A673 (cell line): Measurements from ENCODE around the gene CDKAL1. TPM values are rescaled to one million over a fixed set of nuclear protein-coding genes. Genes with fewer than 3 reads are reported as not detected.
"Not testable (repeated sequence)": the region's sequence is repeated elsewhere in the genome, so short reads cannot be mapped to it uniquely, and the experiment has no call there.

ENCODE experiments used
- BruUV-seq: library from RNA; stranded (reverse); fragments of 400-500 nt; replicated peaks from 2 replicates; lab custom pipeline; 2021; lab: Mats Ljungman, UMichigan
- CTCF ChIA-PET: fragments of 300-600 bp; sonication (Branson Sonifier 250); formaldehyde crosslinking; loops from one replicate; lab custom pipeline; 2022; ENCODE audit warnings: antibody characterized with exemption; lab: Charles Lee
- POLR2A ChIA-PET: fragments of 300-600 bp; sonication (Branson Sonifier 250); formaldehyde crosslinking; loops from one replicate; lab custom pipeline; 2022; ENCODE audit warnings: antibody characterized with exemption; ENCODE audit not compliant: low non-redundant PET; lab: Charles Lee
- DNase-seq: peaks from one replicate; pipeline ENCODE4 v3.0.0-alpha.2; 2015; ENCODE audit warnings: low spot score
- H3K27ac ChIP-seq: fragments of 200-600 bp; sonication (generic); 2 replicates; pipeline ENCODE4 v1.5.1; 2016; ENCODE audit warnings: mixed run types, low read depth, mild to moderate bottlenecking, mixed read lengths, antibody characterized with exemption, low read length; ENCODE audit not compliant: poor library complexity, severe bottlenecking
- H3K27me3 ChIP-seq: fragments of 200-600 bp; sonication (generic); replicated peaks from 2 replicates; pipeline ENCODE4 v1.6.1; 2017; ENCODE audit warnings: mixed run types, low read depth, mild to moderate bottlenecking, mixed read lengths, antibody characterized with exemption, low read length; ENCODE audit not compliant: insufficient read depth, poor library complexity
- H3K36me3 ChIP-seq: fragments of 200-600 bp; sonication (generic); 2 replicates; pipeline ENCODE4 v1.6.1; 2016; ENCODE audit warnings: mixed run types, mild to moderate bottlenecking, mixed read lengths, antibody characterized with exemption, low read length; ENCODE audit not compliant: insufficient read depth, poor library complexity, severe bottlenecking
- H3K4me1 ChIP-seq: fragments of 200-600 bp; sonication (generic); 2 replicates; pipeline ENCODE4 v1.6.1; 2017; ENCODE audit warnings: mixed run types, mild to moderate bottlenecking, mixed read lengths, antibody characterized with exemption, low read length; ENCODE audit not compliant: insufficient read depth, poor library complexity, severe bottlenecking
- H3K4me3 ChIP-seq: fragments of 200-600 bp; sonication (generic); 2 replicates; pipeline ENCODE4 v1.5.1; 2016; ENCODE audit warnings: low read depth, mixed run types, mild to moderate bottlenecking, mixed read lengths, low read length; ENCODE audit not compliant: poor library complexity, severe bottlenecking
- H3K9me3 ChIP-seq: fragments of 200-600 bp; sonication (generic); 2 replicates; pipeline ENCODE4 v1.6.1; 2016; ENCODE audit warnings: mixed run types, low read depth, mild to moderate bottlenecking, mixed read lengths, antibody characterized with exemption, low read length; ENCODE audit not compliant: poor library complexity, severe bottlenecking
- EZH2 ChIP-seq: fragments of 200-600 bp; sonication (generic); IDR thresholded peaks from 2 replicates; pipeline ENCODE4 v1.6.1; 2017; ENCODE audit warnings: borderline replicate concordance, low read depth, mild to moderate bottlenecking, mixed read lengths, antibody characterized with exemption, low read length; ENCODE audit not compliant: poor library complexity, severe bottlenecking
- intact Hi-C: fragments of 100-400 bp; cut with micrococcal nuclease; formaldehyde crosslinking; loops from one replicate; pipeline ENCODE4 v1.10.0; 2022; ENCODE audit not compliant: unreplicated experiment
- total RNA-seq: library from RNA; stranded (reverse); gene quantifications from 2 replicates; pipeline ENCODE4 v1.2.3, GENCODE V29; 2021
- TF ChIP-seq, protein P1 (sequence below): fragments of 300-800, 200-600 bp; sonication (generic); conservative IDR thresholded peaks from 2 replicates; pipeline ENCODE4 v1.5.1; 2017; ENCODE audit warnings: low read depth, mild to moderate bottlenecking, antibody characterized with exemption, low read length, moderate library complexity, mixed read lengths

Gene CDKAL1
- total RNA-seq, 1 experiment from 2014 or later, result 35.5 TPM

GRCh38 chr6:21049572-21049971, 515.3 kb downstream of the CDKAL1 start:
- H3K9me3 ChIP-seq, result no peaks in the 10 kb centered on the region
- no peaks in the 10 kb centered on the region for H3K36me3 ChIP-seq
- no TSS peak for BruUV-seq
- ChIA-PET CTCF (no interaction called here), POLR2A (no interaction called here)
- H3K27me3 ChIP-seq, result no peaks in the 10 kb centered on the region
- intact Hi-C loops, result no loop called here
- no peak overlapping the region for H3K4me3 ChIP-seq
- peaks cover 12% of the 10 kb centered on the region for H3K4me1 ChIP-seq
- H3K27ac ChIP-seq, result no peak overlapping the region
- DNase-seq, result no peak
- TF ChIP-seq EZH2, result no peak

DNA sequence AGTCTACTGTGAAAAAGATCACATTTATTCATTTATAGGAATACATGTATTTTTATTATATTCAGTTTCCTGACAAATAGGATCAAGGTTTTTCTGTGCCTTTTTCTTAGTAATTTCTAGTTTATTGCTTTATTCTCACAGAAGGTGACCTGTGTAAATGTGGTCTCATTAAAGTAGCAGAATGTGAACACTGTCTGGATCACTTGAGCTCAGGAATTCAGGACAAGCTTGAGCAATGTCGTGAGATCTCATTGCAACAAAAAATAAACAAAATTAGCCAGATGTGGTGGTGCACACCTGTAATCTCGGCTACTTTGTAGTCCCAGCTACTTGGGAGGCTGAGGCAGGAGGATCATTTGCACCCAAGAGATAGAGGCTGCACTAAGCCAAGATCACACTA, 516.7 kb downstream of the CDKAL1 start:
- Histone ChIP-seq H3K9me3 (no peaks in the 10 kb centered on the region), H3K27ac (no peak overlapping the region), H3K4me3 (no peak overlapping the region), H3K27me3 (no peaks in the 10 kb centered on the region), H3K4me1 (peaks cover 12% of the 10 kb centered on the region), H3K36me3 (no peaks in the 10 kb centered on the region)
- ChIA-PET CTCF (no interaction called here), POLR2A (no interaction called here)
- TF ChIP-seq, protein P1, sequence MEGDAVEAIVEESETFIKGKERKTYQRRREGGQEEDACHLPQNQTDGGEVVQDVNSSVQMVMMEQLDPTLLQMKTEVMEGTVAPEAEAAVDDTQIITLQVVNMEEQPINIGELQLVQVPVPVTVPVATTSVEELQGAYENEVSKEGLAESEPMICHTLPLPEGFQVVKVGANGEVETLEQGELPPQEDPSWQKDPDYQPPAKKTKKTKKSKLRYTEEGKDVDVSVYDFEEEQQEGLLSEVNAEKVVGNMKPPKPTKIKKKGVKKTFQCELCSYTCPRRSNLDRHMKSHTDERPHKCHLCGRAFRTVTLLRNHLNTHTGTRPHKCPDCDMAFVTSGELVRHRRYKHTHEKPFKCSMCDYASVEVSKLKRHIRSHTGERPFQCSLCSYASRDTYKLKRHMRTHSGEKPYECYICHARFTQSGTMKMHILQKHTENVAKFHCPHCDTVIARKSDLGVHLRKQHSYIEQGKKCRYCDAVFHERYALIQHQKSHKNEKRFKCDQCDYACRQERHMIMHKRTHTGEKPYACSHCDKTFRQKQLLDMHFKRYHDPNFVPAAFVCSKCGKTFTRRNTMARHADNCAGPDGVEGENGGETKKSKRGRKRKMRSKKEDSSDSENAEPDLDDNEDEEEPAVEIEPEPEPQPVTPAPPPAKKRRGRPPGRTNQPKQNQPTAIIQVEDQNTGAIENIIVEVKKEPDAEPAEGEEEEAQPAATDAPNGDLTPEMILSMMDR, result no peak
- TF ChIP-seq EZH2, result no peak
- intact Hi-C loops, result no loop called here
- no TSS peak for BruUV-seq
- DNase-seq, result no peak

DNA sequence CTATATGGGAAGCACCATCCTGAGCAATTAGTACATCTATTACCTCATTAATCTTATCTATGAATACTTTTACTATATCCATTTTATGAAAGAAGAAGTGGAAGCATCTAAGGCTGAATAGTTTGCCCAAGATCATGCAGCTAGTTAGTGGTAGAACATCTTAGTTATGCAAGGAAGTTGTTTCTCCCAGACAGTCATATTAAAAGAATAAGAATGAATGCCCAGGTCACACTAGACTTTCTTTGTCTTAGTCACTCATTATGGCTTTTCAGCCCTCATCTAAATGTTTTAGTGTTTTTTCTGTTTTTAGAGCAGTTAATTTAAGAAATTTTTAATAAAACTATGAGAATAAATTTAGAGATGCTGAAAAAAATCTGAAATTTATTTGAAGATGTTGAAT, 517.5 kb downstream of the CDKAL1 start:
- no TSS peak for BruUV-seq
- H3K4me1 ChIP-seq, result peaks cover 12% of the 10 kb centered on the region
- POLR2A ChIA-PET, result no interaction called here
- intact Hi-C loops, result no loop called here
- no peak overlapping the region for H3K27ac ChIP-seq
- CTCF ChIA-PET, result no interaction called here
- H3K36me3 ChIP-seq, result no peaks in the 10 kb centered on the region
- no peak for DNase-seq
- no peaks in the 10 kb centered on the region for H3K27me3 ChIP-seq
- H3K9me3 ChIP-seq, result no peaks in the 10 kb centered on the region
- TF ChIP-seq, protein P1, result no peak
- TF ChIP-seq EZH2, result no peak
- H3K4me3 ChIP-seq, result no peak overlapping the region

DNA sequence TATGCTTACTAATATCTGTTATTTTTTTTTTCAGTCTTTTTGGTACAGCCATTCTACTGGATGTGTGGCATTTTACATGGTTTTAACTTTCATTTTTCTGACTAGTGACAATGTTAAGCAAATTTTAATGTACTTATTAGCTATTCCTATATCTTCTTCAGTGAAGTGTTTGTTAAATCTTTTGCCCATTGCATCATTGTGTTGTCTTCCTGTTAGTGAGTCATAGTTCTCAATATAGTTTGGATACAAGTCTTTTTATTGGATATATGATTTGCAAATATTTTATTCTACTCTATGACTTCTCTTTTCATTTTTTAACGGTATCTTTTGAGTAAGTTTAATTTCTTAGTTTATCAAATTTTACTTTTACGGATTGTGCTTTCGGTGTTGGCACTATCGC, 519.4 kb downstream of the CDKAL1 start:
- CTCF ChIA-PET, result no interaction called here
- no peaks in the 10 kb centered on the region for H3K27me3 ChIP-seq
- no peaks in the 10 kb centered on the region for H3K9me3 ChIP-seq
- POLR2A ChIA-PET, result no interaction called here
- no peak for TF ChIP-seq EZH2
- TF ChIP-seq, protein P1, result no peak
- no peak for DNase-seq
- H3K4me1 ChIP-seq, result peaks cover 10% of the 10 kb centered on the region
- no peaks in the 10 kb centered on the region for H3K36me3 ChIP-seq
- no peak overlapping the region for H3K4me3 ChIP-seq
- BruUV-seq, result no TSS peak
- intact Hi-C loops, result no loop called here
- H3K27ac ChIP-seq, result no peak overlapping the region

DNA sequence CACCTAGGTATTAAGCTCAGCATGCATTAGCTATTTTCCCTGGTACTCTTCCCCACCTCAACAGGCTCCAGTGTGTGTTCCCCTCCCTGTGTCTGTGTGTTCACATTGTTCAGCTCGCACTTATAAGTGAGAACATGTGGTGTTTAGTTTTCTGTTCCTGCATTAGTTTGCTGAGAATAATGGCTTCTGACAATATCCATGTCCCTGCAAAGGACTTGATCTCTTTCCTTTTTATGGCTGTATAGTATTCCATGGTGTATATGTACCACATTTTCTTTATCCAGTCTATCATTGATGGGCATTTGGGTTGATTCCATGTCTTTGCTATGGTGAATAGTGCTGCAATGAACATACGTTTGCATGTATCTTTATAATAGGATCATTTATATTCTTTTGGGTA, 521.2 kb downstream of the CDKAL1 start:
- H3K27me3 ChIP-seq, CTCF ChIA-PET, POLR2A ChIA-PET, H3K27ac ChIP-seq, H3K4me1 ChIP-seq, H3K36me3 ChIP-seq, DNase-seq, intact Hi-C loops, BruUV-seq, H3K4me3 ChIP-seq, H3K9me3 ChIP-seq: not testable (repeated sequence)
